NCI-H1417 (cell line): ENCODE results near the gene PLPPR5.

ENCODE experiments used
- DNase-seq, 3 experiments: peaks; one replicate each; lab custom pipeline; 2025; lab: John Stamatoyannopoulos, UW

PLPPR5 gene

DNA sequence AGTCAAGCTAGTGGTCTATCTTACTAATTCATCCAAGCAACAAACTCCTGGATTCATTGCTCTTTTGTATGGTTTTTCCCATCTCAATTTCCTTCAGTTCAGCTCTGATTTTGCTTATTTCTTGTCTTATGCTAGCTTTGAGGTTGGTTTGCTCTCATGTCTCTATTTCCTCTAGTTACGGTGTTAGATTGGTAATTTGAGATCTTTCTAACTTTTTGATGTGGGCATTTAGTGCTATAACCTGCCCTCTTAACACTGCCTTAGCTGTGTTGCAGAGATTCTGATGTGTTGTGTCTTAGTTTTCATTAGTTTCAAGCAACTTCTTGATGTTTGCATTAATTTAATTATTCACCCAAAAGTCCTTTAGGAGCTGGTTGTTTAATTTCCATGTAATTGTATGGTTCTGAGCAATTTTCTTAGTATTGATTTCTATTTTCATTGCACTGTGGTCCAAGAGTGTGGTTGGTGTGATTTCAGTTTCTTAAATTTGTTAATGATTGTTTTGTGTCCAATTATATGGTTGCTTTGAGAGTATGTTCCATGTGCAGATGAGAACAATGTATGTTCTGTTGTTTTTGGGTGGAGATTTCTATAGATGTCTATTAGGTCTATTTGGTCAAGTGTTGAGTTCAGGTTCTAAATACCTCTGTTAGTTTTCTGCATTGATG is 154.6 kb downstream of the PLPPR5 start:
- DNase-seq: no peak

DNA sequence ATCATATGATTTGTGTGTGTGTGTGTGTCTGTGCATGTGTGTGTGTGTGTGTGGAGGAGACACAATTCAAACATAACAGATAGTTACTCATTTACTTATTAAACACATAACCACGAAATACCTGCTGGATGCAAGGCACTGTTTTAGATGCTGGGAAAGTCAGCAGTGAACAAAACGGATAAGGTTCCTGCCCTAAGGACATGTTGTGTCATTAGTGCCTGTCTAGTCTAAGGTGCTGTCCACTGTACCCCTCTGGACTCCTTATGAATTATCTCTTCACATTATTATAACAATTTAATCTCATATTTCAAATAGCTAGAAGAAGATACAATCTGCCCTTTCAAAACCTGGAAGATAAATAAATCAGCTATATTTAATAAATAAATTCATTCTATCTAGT is 162.4 kb downstream of the PLPPR5 start:
- DNase-seq: no peak
